Uterus (tissue), 4 donors: ENCODE results near the gene SNRK. TPM values are rescaled to one million over a fixed set of nuclear protein-coding genes. Genes with fewer than 3 reads are reported as not detected.

Experiments
- DNase-seq, 2 donors: peaks; one replicate each; pipeline ENCODE4 v3.0.0-alpha.2; 2019 to 2020
- H3K27ac ChIP-seq, 2 donors: fragments of 200-600 bp; sonication (generic); 1 replicate in 1 of 2; 2 replicates in 1 of 2; pipeline ENCODE4 v1.5.1; 2016 to 2018
- H3K27me3 ChIP-seq, 2 donors: fragments of 200-600 bp; sonication (generic); one replicate each; pipeline ENCODE4 v1.5.1; 2018 to 2019; ENCODE audit warnings: control low read depth in 1 of 2
- H3K36me3 ChIP-seq, 2 donors: fragments of 200-600 bp; sonication (generic); one replicate each; pipeline ENCODE4 v1.5.1; 2019; ENCODE audit warnings: control low read depth in 1 of 2
- H3K4me1 ChIP-seq, 2 donors: fragments of 200-600 bp; sonication (generic); one replicate each; pipeline ENCODE4 v1.5.1; 2018 to 2019; ENCODE audit warnings: control low read depth in 1 of 2
- H3K4me3 ChIP-seq, 2 donors: fragments of 200-600 bp; sonication (generic); 1 replicate in 1 of 2; 2 replicates in 1 of 2; pipeline ENCODE4 v1.5.1; 2018 to 2019; ENCODE audit warnings: mild to moderate bottlenecking in 1 of 2
- H3K9me3 ChIP-seq, 2 donors: fragments of 200-600 bp; sonication (generic); one replicate each; pipeline ENCODE4 v1.5.1; 2019; ENCODE audit warnings: control low read depth in 1 of 2
- POLR2A ChIP-seq, 2 donors: fragments of 450-650 bp; IDR thresholded peaks; one replicate each; pipeline ENCODE4 v1.6.1; 2016; ENCODE audit warnings: antibody characterized with exemption in 2 of 2, mild to moderate bottlenecking in 1 of 2, moderate library complexity in 1 of 2
- intact Hi-C: fragments of 100-400 bp; cut with DNase I; formaldehyde crosslinking; loops from one replicate; pipeline ENCODE4 v1.15.1; 2023; ENCODE audit warnings: low total_unique reads
- total RNA-seq, 4 donors: library from RNA; depleted of rRNA in 3 of 4; stranded (reverse); fragments of >200 nt in 3 of 4; gene quantifications; one replicate each; pipeline versions ENCODE4 v1.1.0 to v1.2.4, GENCODE V29; 2014 to 2023
- TF ChIP-seq, protein P1 (sequence below), 4 experiments: fragments of 200-600 bp in 2 of 4; fragments of 450-650 bp in 2 of 4; sonication (generic) in 2 of 4; IDR thresholded peaks; one replicate each; pipeline ENCODE4 v1.5.1; 2016 to 2019; ENCODE audit warnings: antibody characterized with exemption in 4 of 4, mild to moderate bottlenecking in 2 of 4, moderate library complexity in 1 of 4
- donor health status: DM: yes; HTN: yes; CAD: no.

The SNRK gene
- total RNA-seq, 4 donors from 2014 or later, result 57.1 to 109 (median 98.3) TPM

DNA sequence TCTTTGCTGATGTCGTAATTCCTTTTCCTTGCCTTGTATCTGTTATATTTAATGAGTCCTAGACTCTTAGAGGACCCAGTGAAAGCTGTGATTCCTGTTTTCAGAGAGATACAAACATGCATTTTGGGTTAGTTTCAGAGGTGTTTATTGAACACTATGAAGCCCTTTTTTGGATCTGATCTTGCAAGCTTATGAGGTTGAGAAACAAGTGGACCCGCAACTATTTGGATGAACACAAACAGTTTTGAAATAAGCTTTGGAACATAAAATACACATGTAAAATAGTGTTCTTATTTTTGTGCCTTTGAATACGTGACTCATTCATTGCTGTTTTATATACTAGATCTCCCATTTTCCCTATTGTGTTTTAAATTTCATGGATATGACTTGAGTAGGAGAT is 33.5 kb downstream of the SNRK start:
- intact Hi-C loops, result no loop called here
- Histone ChIP-seq H3K27ac (peak overlapping the region in 1 of 2 donors; percentile 80), H3K9me3 (no peaks in the 10 kb centered on the region), H3K4me3 (no peak overlapping the region), H3K4me1 (no peaks in the 10 kb centered on the region), H3K36me3 (no peaks in the 10 kb centered on the region), H3K27me3 (no peaks in the 10 kb centered on the region)
- TF ChIP-seq POLR2A (IDR thresholded peaks at IDR 0.05), result no peak
- TF ChIP-seq, protein P1, sequence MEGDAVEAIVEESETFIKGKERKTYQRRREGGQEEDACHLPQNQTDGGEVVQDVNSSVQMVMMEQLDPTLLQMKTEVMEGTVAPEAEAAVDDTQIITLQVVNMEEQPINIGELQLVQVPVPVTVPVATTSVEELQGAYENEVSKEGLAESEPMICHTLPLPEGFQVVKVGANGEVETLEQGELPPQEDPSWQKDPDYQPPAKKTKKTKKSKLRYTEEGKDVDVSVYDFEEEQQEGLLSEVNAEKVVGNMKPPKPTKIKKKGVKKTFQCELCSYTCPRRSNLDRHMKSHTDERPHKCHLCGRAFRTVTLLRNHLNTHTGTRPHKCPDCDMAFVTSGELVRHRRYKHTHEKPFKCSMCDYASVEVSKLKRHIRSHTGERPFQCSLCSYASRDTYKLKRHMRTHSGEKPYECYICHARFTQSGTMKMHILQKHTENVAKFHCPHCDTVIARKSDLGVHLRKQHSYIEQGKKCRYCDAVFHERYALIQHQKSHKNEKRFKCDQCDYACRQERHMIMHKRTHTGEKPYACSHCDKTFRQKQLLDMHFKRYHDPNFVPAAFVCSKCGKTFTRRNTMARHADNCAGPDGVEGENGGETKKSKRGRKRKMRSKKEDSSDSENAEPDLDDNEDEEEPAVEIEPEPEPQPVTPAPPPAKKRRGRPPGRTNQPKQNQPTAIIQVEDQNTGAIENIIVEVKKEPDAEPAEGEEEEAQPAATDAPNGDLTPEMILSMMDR (IDR thresholded peaks at IDR 0.05), result no peak
- no peak for DNase-seq

DNA sequence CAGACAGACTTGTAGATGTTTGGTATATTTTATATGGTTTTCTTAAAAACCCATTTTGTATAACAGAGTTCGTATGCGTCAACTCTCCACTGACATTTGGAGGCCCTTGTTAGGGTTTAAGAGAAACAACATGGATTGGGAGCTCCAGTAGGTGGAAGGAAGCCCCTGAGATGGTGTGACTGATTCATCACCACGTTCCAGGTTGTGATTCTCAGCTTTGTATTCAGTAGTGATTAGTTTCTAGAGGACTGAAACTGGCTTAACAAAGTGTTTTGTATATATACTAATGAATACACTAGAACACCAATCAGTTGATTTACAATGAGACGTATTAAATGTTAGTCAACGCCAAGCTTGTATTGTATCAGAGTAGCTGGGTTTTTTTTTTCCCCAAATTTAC is 33.9 kb downstream of the SNRK start:
- H3K36me3 ChIP-seq, result no peaks in the 10 kb centered on the region
- no peak for TF ChIP-seq POLR2A (IDR thresholded peaks at IDR 0.05)
- TF ChIP-seq, protein P1 (IDR thresholded peaks at IDR 0.05), result no peak
- no peaks in the 10 kb centered on the region for H3K27me3 ChIP-seq
- H3K27ac ChIP-seq, result peak overlapping the region in 1 of 2 donors; percentile 56
- H3K9me3 ChIP-seq, result no peaks in the 10 kb centered on the region
- H3K4me3 ChIP-seq, result no peak overlapping the region
- no peak for DNase-seq
- no peaks in the 10 kb centered on the region for H3K4me1 ChIP-seq
- intact Hi-C loops, result no loop called here

DNA sequence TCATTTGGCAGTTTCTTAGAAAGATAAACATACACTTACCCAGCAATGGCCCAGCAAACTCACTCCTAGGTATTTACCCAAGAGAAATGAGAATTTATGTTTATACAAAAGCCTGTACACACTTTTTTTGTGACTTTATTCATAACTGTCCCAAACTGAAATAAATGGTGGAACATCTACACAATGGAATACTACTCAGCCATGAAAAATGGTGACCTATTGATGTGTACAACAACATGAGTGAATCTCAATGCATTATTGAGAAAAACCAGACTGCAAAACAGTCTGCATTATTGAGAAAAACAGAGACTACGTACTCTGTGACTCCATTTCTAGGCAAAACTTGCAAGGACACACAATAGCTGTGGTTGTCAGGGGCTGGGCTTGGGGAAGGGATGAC is 37.2 kb downstream of the SNRK start:
- no peak for TF ChIP-seq POLR2A (IDR thresholded peaks at IDR 0.05)
- TF ChIP-seq, protein P1 (IDR thresholded peaks at IDR 0.05), result no peak
- H3K4me1 ChIP-seq, result peaks cover 0 to 9% of the 10 kb centered on the region in 2 donors
- no peaks in the 10 kb centered on the region for H3K9me3 ChIP-seq

DNA sequence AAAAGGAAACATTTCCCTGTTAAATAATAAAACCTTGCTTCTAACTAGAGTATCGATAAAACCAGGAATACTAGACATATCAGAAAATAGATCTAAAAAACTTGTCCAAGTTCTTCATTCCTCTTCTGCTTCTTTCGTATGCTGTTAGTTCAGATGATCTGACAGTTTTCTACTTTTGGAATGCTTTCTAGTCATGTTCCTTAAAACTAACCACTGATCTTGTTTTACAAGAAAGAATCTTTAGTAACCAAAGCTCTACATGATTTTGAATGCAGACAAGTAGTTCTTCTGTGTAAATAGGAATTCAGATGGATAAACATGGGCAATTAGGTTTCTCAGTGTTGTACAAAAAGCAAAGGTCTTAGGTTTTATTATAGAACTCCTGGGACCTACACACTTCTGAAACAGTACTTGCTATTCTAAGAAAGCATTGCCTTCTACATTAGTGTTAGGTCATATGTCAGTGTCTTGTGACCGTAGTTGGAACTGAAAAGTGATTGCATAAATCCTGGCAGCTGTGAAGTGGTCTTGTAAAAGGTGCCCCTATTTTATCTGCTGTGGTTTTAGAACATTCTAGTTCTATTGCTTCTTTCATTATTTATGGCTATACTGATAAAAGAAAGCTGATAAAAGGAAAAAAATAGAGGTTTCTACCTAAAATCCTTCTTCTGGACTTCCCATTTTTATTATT is 40.7 kb downstream of the SNRK start:
- H3K27ac ChIP-seq, result peak overlapping the region; percentile 59 to 76
- no peaks in the 10 kb centered on the region for H3K36me3 ChIP-seq
- H3K4me1 ChIP-seq, result peaks cover 4 to 9% of the 10 kb centered on the region in 2 donors
- no peak overlapping the region for H3K4me3 ChIP-seq
- no peak for TF ChIP-seq POLR2A (IDR thresholded peaks at IDR 0.05)
- TF ChIP-seq, protein P1 (IDR thresholded peaks at IDR 0.05), result no peak
- no peaks in the 10 kb centered on the region for H3K9me3 ChIP-seq
- intact Hi-C loops, result no loop called here
- H3K27me3 ChIP-seq, result no peaks in the 10 kb centered on the region
- peak in 1 of 2 donors; percentile 38 for DNase-seq

More for the DNA sequence above, 37.2 kb downstream of the SNRK start:
- Histone ChIP-seq H3K4me3 (no peak overlapping the region), H3K27me3 (no peaks in the 10 kb centered on the region), H3K27ac (no peak overlapping the region), H3K36me3 (no peaks in the 10 kb centered on the region)
- intact Hi-C loops, result no loop called here
- no peak for DNase-seq

DNA sequence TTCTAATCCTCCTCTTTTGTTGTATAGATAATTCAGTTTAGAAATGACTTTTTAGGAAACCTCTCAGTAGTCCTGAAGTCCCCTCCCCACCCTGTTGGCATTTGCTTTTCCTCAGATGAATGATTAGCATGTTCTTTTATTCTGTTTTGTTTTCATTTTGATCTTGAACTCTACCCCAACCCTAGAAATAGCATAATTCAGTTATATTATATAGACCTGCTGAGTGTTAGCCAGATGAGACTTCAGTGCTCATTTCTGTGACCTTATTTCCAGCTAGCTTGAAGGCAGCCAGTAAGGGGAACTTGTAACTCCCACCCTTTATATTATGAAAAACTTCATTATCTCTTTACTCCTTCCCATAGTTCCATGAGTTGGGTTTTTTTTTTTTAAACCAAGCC is 41.2 kb downstream of the SNRK start:
- no peak for DNase-seq
- H3K4me1 ChIP-seq, result peaks cover 4 to 9% of the 10 kb centered on the region in 2 donors
- intact Hi-C loops, result no loop called here
- no peaks in the 10 kb centered on the region for H3K36me3 ChIP-seq
- H3K27ac ChIP-seq, result peak overlapping the region; percentile 59 to 76
- H3K4me3 ChIP-seq, result no peak overlapping the region
- no peaks in the 10 kb centered on the region for H3K27me3 ChIP-seq
- TF ChIP-seq, protein P1 (IDR thresholded peaks at IDR 0.05), result no peak
- H3K9me3 ChIP-seq, result no peaks in the 10 kb centered on the region
